DMS79 (cell line): ENCODE results near the gene CCT8.
"Not testable (repeated sequence)": the region's sequence is repeated elsewhere in the genome, so short reads cannot be mapped to it uniquely, and the experiment has no call there.

Experiments used
- DNase-seq: peaks from one replicate; lab custom pipeline; 2025; lab: John Stamatoyannopoulos, UW

The CCT8 gene

DNA sequence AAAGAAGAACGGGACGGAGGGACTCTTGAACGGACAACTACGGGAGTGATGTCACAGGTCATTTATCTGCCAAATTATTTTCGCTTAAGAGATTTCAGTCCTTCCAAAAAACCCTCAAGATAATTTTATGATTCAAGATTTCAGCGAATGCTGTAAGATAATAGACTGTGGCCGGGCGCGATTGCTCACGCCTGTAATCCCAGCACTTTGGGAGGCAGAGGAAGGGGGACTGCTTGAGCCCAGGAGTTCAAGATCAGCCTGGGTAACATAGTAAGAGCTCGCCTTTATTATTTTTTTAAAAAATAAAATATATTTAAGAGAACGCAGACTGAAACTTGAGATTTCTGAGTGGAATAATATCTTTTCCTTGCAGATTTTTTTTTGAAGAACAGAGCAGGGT is 54.9 kb downstream of the CCT8 start:
- DNase-seq: no peak

DNA sequence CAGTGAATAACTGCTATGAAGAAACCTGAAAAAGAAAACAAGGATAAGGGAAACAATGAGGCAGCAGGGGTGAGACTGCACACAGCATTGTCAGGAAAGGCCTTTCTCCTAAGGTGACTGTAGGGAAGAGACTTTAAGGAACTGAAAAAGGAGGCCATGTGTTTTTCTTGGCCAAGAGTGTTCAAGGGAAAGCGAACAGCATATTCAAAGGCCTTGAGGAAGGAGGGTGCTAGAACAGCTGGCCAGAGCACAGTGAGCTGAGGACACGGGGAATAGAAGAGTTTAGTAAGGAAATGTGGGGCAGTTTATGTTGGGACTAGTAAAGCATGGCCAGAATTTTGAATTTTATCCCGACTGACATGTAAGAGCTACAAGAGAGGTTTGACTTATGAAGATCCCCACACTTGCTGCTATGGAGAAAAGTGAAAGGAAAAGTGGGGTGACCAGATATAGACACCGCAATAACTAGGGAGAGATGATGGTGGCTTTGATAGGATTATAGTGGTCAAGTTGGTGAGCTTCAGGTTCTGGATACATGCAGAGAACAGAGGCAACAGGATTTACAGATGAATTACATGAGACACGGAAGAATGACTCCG is 55.7 kb downstream of the CCT8 start:
- DNase-seq: no peak

DNA sequence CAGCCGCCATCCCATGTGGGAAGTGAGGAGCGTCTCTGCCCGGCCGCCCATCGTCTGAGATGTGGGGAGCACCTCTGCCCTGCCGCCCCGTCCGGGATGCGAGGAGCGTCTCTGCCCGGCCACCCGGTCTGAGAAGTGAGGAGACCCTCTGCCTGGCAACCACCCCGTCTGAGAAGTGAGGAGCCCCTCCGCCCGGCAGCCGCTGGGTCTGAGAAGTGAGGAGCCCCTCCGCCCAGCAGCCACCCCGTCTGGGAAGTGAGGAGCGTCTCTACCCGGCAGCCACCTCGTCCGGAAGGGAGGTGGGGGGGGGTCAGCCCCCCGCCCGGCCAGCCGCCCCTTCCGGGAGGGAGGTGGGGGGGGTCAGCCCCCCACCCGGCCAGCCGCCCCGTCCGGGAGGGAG is 62.2 kb downstream of the CCT8 start:
- not testable (repeated sequence) for DNase-seq

DNA sequence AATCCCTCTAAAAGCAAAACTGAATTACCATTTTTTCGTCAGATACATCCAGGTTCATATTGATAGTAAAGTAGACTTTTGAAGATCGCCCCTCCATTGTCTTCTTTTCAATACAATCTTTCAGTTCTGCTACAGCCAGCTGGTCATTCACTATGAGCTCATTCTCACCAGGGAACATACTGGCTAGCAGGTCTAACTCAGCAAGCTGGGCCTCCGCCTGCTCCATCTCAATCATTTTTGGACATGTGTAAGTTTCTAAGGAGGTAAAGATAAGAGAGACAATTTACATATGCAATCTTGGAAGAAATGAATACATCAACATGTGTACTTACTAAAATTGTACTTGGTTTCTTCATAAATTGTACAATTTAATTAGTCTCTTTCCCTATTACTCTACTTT is 65.1 kb downstream of the CCT8 start:
- no peak for DNase-seq

DNA sequence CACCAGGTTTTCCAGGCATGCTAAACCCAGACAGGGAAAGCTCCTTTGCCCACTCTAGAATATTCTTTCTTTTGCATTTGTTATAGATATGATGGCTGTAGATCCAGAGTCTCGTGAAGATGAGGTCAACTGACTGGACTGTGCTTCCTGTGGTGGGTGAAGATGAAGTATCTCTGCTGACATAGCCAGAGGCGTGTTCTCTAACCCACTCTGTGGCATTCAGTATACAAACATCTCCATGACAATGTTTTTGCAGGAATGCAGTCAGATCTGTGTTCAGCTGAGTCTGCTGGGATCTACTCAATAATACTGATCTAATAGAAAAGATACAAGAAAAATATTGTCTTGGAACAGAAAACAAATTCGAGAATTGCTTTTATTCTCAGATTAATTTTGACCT is 65.6 kb downstream of the CCT8 start:
- no peak for DNase-seq

DNA sequence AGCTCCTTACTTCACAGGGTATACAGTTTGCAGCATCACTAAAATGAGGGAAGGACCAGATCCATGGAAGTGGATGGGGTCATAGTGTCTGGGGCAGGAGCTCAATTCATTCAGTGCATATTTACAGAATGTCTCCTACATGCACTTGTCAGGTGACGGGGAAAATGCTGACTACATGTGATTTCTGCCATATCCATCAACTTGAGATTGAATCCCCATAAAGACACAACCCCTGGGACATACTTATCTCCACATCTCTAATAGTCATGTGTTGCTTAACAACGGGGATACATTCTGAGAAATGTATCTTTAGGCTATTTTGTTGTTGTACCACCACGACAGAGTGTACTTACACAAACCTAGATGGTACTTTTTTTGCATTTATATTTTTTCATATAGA is 66.3 kb downstream of the CCT8 start:
- no peak for DNase-seq
